Measurements from ENCODE around the gene SCP2.

DNA sequence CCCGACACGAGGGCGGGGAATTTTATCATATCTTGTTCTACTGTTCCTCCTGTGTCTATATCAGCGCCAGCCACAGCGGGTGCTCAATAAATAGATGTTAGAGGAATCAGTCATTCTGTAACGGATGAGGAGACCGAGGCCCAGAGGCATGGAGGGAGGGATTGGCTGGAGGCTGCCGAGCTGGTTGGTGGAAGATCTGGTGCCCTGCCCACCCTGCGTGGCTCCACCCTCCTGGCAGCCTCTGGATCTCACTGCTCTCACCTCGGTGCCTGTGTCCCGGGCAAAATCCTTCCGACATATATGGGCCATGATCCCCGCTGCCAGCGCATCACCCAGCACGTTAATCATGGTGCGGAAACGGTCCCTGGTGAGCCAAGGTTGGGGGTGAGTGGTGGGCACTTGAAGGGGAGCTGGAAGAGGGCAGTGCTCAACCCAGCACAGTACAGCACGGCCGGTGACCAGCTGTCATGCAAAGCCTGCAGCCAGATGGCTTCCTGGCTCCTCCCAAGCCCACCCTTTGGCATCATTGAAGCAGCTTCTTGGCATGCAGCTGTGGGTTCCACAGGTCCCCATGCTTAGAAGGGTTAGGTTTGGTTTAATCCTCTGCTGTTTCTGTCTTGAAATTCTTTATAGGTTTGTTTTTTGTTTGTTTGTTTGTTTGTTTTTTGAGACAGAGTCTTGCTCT is 161.7 kb downstream of the SCP2 start:
- TF ChIP-seq, protein P1, sequence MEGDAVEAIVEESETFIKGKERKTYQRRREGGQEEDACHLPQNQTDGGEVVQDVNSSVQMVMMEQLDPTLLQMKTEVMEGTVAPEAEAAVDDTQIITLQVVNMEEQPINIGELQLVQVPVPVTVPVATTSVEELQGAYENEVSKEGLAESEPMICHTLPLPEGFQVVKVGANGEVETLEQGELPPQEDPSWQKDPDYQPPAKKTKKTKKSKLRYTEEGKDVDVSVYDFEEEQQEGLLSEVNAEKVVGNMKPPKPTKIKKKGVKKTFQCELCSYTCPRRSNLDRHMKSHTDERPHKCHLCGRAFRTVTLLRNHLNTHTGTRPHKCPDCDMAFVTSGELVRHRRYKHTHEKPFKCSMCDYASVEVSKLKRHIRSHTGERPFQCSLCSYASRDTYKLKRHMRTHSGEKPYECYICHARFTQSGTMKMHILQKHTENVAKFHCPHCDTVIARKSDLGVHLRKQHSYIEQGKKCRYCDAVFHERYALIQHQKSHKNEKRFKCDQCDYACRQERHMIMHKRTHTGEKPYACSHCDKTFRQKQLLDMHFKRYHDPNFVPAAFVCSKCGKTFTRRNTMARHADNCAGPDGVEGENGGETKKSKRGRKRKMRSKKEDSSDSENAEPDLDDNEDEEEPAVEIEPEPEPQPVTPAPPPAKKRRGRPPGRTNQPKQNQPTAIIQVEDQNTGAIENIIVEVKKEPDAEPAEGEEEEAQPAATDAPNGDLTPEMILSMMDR (IDR thresholded peaks at IDR 0.05): no peak
- TF ChIP-seq, protein P2, sequence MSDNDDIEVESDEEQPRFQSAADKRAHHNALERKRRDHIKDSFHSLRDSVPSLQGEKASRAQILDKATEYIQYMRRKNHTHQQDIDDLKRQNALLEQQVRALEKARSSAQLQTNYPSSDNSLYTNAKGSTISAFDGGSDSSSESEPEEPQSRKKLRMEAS (IDR thresholded peaks at IDR 0.05; ENCODE audit: low read depth): no peak
- TF ChIP-seq YY1 (IDR thresholded peaks at IDR 0.05; ENCODE audit: low read depth): no peak

All from SK-N-SH (cell line).